ENCODE results near the gene BIN1. TPM values are rescaled to one million over a fixed set of nuclear protein-coding genes. Genes with fewer than 3 reads are reported as not detected.

The BIN1 gene
- polyA plus RNA-seq, 1 of the 3 experiments (the other 2 are of a cell fraction), result 40.3 TPM

- no peak for TF ChIP-seq USF1 (IDR thresholded peaks at IDR 0.05; ENCODE audit: borderline replicate concordance, low read depth)
Measured at GRCh38 chr2:127050803-127051115, 56.2 kb downstream of the BIN1 start (continued).

- H3K27ac ChIP-seq (ENCODE audit: low read depth in 2 of 2, low read length in 1 of 2), result no peak overlapping the region
- H3K4me2 ChIP-seq, result no peak overlapping the region
- TF ChIP-seq RXRA (IDR thresholded peaks at IDR 0.05; ENCODE audit: borderline replicate concordance, low read depth), result no peak
- no peak for TF ChIP-seq USF1 (IDR thresholded peaks at IDR 0.05; ENCODE audit: borderline replicate concordance, low read depth)
- TF ChIP-seq RAD21 (IDR thresholded peaks at IDR 0.05; ENCODE audit: low read length), result peak; percentile 83
- TF ChIP-seq RFX5 (IDR thresholded peaks at IDR 0.05; ENCODE audit: low read length), result no peak
- peak; percentile 74 for TF ChIP-seq SMC3 (IDR thresholded peaks at IDR 0.05; ENCODE audit: low read depth, low read length)
- peak; percentile 86 for TF ChIP-seq CTCF (IDR thresholded peaks at IDR 0.05)
- no peaks in the 10 kb centered on the region for H3F3A ChIP-seq (replicated peaks; ENCODE audit: insufficient read depth)
- no peak overlapping the region for H3K9ac ChIP-seq
- no peaks in the 10 kb centered on the region for H3K79me2 ChIP-seq (ENCODE audit: insufficient read depth)
- CTCF ChIA-PET, result interaction anchor here (0.6 to 3.0 kb wide), 36 partner anchors 10 to 1304 kb away, joined by 3 to 21 read pairs (median 4); partner anchors contain the start of gene ERCC3
- H2AFZ ChIP-seq (ENCODE audit: low read depth), result peak overlapping the region; percentile 58; the same call in 1 of the 2 replicates
- no peaks in the 10 kb centered on the region for H4K20me1 ChIP-seq (ENCODE audit: insufficient read depth)
- no peak overlapping the region for H3K4me3 ChIP-seq (ENCODE audit: low read depth in 2 of 2, low read length in 1 of 2)
- peaks cover 0 to 2% of the 10 kb centered on the region in 2 experiments for H3K36me3 ChIP-seq (replicated peaks in 1 of 2; ENCODE audit: control insufficient read depth in 1 of 2, insufficient read depth in 2 of 2, low read length in 1 of 2)
- no peaks in the 10 kb centered on the region for H3K27me3 ChIP-seq (ENCODE audit: insufficient read depth)
- POLR2A ChIA-PET, result no interaction called here
- H3K9me3 ChIP-seq, result no peaks in the 10 kb centered on the region
- 35% methylated on average over 17 of the region's 33 CpGs for WGBS (ENCODE audit: low lambda C conversion rate)
- DNase-seq, result peak; percentile 96
- H3K9me2 ChIP-seq, result no peaks in the 10 kb centered on the region
- H3K4me1 ChIP-seq (ENCODE audit: control insufficient read depth in 1 of 2, insufficient read depth in 2 of 2, low read depth in 1 of 2, low read length in 1 of 2), result peaks cover 0 to 4% of the 10 kb centered on the region in 2 experiments; a peak in 1 of 4 replicates
Measured at GRCh38 chr2:127049927-127050802, 56.8 kb downstream of the BIN1 start.

GRCh38 chr2:127048969-127049897, 57.7 kb downstream of the BIN1 start:
- peaks cover 0 to 4% of the 10 kb centered on the region in 2 experiments; a peak in 1 of 4 replicates for H3K4me1 ChIP-seq (ENCODE audit: control insufficient read depth in 1 of 2, insufficient read depth in 2 of 2, low read depth in 1 of 2, low read length in 1 of 2)
- POLR2A ChIA-PET, result no interaction called here
- no peaks in the 10 kb centered on the region for H4K20me1 ChIP-seq (ENCODE audit: insufficient read depth)
- H3K36me3 ChIP-seq (replicated peaks in 1 of 2; ENCODE audit: control insufficient read depth in 1 of 2, insufficient read depth in 2 of 2, low read length in 1 of 2), result peaks cover 0 to 2% of the 10 kb centered on the region in 2 experiments
- no peaks in the 10 kb centered on the region for H3K9me3 ChIP-seq
- H3K27me3 ChIP-seq (ENCODE audit: insufficient read depth), result no peaks in the 10 kb centered on the region
- H3K79me2 ChIP-seq (ENCODE audit: insufficient read depth), result no peaks in the 10 kb centered on the region
- 95% methylated on average over 9 of the region's 15 CpGs for WGBS (ENCODE audit: low lambda C conversion rate)
- no peak overlapping the region for H2AFZ ChIP-seq (ENCODE audit: low read depth)
- H3K9ac ChIP-seq, result no peak overlapping the region
- no peak overlapping the region for H3K27ac ChIP-seq (ENCODE audit: low read depth in 2 of 2, low read length in 1 of 2)
- no peak for TF ChIP-seq TCF12 (IDR thresholded peaks at IDR 0.05)
- TF ChIP-seq NRF1 (IDR thresholded peaks at IDR 0.05; ENCODE audit: low read depth, low read length), result no peak
- TF ChIP-seq EP300 (IDR thresholded peaks at IDR 0.05; ENCODE audit: borderline replicate concordance in 1 of 2, low read depth in 1 of 2, low read length in 1 of 2), result no peak
- TF ChIP-seq TEAD4 (IDR thresholded peaks at IDR 0.05; ENCODE audit: borderline replicate concordance, insufficient read depth), result no peak
- TF ChIP-seq RCOR1 (IDR thresholded peaks at IDR 0.05; ENCODE audit: low read length), result no peak
- no peak for TF ChIP-seq RAD21 (IDR thresholded peaks at IDR 0.05; ENCODE audit: low read length)
- no peak for TF ChIP-seq FOSL2 (IDR thresholded peaks at IDR 0.05; ENCODE audit: borderline replicate concordance, low read depth)
- TF ChIP-seq NFIC (IDR thresholded peaks at IDR 0.05; ENCODE audit: borderline replicate concordance), result no peak
- no peak overlapping the region for H3K4me3 ChIP-seq (ENCODE audit: low read depth in 2 of 2, low read length in 1 of 2)
- DNase-seq, result peak; percentile 24
- H3K9me2 ChIP-seq, result no peaks in the 10 kb centered on the region
- CTCF ChIA-PET, result interaction anchor here (0.6 to 3.0 kb wide), 28 partner anchors 9 to 1303 kb away, joined by 3 to 21 read pairs (median 4); partner anchors contain the start of gene ERCC3
- H3K4me2 ChIP-seq, result no peak overlapping the region
- no peaks in the 10 kb centered on the region for H3F3A ChIP-seq (replicated peaks; ENCODE audit: insufficient read depth)
